ENCODE measurements around the gene KAZN.

KAZN gene

DNA sequence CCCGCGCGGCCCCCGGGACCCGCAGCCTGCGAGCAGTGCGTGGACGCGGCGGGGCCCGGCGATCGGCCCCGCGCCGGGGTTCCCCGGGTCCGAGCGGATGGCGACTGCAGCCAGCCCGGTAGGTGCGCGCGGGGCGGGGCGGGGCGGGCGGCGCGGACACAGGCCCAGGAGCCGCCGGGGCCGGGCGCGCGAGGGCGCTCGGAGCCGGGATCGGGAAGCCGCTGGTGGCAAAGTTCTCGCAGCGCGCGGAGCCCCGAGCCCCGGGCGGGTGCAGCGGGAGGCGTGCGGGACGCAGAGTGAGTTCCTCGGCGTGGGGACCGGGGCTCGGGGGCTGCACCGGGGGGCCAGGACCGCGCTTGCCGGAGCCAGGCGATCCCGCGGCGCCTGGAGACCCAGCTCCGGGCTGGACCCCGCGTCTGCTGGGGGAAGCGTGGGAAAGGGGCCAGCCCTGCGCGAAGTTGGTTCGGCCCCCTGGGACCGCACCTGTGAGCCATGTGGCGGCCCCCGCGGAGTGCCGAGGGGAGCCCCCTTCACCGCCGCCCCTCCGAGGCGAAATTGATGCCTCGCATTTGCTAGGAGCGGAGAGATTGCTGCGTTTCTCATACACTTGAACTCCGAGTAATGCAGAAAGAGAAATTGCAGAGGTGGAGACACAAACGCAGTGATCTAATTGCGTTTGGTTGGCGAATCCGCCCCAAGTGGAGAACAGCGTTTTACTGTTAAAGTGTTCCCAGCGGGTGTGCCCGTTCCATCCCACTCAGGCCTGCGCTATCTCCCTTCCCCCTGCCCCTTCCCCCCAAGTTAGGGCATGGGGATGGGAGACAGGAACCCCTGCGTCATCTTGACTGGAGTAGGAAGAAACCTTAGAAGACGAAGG, 326.2 kb downstream of the KAZN start (continued):
- TF ChIP-seq, protein P1, sequence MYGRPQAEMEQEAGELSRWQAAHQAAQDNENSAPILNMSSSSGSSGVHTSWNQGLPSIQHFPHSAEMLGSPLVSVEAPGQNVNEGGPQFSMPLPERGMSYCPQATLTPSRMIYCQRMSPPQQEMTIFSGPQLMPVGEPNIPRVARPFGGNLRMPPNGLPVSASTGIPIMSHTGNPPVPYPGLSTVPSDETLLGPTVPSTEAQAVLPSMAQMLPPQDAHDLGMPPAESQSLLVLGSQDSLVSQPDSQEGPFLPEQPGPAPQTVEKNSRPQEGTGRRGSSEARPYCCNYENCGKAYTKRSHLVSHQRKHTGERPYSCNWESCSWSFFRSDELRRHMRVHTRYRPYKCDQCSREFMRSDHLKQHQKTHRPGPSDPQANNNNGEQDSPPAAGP (tag by site-specific recombination; IDR thresholded peaks at IDR 0.05) = 0 out of 2 replicates have a peak, but pooled peaks have one; percentile 15
- TF ChIP-seq, protein P2, sequence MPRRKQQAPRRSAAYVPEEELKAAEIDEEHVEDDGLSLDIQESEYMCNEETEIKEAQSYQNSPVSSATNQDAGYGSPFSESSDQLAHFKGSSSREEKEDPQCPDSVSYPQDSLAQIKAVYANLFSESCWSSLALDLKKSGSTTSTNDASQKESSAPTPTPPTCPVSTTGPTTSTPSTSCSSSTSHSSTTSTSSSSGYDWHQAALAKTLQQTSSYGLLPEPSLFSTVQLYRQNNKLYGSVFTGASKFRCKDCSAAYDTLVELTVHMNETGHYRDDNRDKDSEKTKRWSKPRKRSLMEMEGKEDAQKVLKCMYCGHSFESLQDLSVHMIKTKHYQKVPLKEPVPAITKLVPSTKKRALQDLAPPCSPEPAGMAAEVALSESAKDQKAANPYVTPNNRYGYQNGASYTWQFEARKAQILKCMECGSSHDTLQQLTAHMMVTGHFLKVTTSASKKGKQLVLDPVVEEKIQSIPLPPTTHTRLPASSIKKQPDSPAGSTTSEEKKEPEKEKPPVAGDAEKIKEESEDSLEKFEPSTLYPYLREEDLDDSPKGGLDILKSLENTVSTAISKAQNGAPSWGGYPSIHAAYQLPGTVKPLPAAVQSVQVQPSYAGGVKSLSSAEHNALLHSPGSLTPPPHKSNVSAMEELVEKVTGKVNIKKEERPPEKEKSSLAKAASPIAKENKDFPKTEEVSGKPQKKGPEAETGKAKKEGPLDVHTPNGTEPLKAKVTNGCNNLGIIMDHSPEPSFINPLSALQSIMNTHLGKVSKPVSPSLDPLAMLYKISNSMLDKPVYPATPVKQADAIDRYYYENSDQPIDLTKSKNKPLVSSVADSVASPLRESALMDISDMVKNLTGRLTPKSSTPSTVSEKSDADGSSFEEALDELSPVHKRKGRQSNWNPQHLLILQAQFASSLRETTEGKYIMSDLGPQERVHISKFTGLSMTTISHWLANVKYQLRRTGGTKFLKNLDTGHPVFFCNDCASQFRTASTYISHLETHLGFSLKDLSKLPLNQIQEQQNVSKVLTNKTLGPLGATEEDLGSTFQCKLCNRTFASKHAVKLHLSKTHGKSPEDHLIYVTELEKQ (tag by site-specific recombination; IDR thresholded peaks at IDR 0.05; ENCODE audit: borderline replicate concordance) = no peak
- TF ChIP-seq, protein P3, sequence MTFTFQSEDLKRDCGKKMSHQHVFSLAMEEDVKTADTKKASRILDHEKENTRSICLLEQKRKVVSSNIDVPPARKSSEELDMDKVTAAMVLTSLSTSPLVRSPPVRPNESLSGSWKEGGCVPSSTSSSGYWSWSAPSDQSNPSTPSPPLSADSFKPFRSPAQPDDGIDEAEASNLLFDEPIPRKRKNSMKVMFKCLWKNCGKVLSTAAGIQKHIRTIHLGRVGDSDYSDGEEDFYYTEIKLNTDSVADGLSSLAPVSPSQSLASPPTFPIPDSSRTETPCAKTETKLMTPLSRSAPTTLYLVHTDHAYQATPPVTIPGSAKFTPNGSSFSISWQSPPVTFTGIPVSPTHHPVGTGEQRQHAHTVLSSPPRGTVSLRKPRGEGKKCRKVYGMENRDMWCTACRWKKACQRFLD (tag by site-specific recombination; IDR thresholded peaks at IDR 0.05) = no peak
- TF ChIP-seq PRDM1 (tag by site-specific recombination; IDR thresholded peaks at IDR 0.05) = peak; percentile 65
- no peak for TF ChIP-seq ZNF394 (tag by site-specific recombination; IDR thresholded peaks at IDR 0.05; ENCODE audit: borderline replicate concordance)
- no peak for TF ChIP-seq SCRT2 (tag by site-specific recombination; IDR thresholded peaks at IDR 0.05)

DNA sequence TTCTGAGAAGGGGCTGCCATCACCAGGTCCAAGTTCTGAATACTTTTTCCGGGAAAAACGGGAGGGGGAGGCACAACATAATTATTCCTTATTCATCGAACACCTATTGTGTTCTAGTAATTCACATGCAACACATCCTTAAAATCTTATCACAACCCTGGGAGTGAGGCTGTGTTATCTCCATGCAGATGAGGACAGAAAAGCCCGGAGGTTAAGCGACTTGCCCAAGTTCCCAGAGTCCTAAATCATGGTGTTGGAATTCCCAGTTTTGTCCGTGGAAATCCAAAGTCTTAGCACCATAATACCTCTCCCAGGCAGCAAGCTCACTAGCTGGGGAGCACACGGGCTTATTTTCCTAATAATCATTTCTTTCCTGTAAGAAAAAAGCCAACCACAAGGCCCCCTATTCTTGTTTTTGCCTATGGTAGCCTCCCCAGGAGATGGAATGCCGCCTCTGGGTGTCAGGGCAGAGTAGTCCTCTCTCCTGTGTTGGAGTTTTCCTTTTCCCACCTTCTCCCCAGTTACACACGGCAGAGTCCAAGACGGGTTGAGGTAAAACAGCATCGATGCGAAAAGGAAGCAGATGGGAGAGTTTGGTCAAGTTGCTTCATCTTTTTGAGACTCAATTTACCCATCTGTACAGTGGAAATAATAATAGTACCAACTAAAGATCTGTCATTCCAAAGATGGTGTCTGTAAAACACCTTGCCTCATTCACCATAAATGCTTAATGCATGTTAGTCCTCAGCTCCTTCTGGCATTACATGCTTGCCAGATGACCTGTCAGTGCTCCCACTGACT, 327.1 kb downstream of the KAZN start:
- Histone ChIP-seq H3K4me3 (ENCODE audit: low read depth, low read length) (no peak overlapping the region; the same call in 1 of the 2 replicates), H3K36me3 (ENCODE audit: control insufficient read depth in 2 of 2, insufficient read depth in 1 of 2, low read length in 2 of 2) (no peaks in the 10 kb centered on the region), H3K4me1 (ENCODE audit: control insufficient read depth, insufficient read depth, low read length) (no peaks in the 10 kb centered on the region), H3K27ac (ENCODE audit: extremely low read depth, low read depth, low read length) (no peak overlapping the region), H3K9me3 (ENCODE audit: control insufficient read depth, insufficient read depth, low read depth, low read length) (no peaks in the 10 kb centered on the region)
- ChIA-PET CTCF (interaction anchor here (0.7 kb wide), 1 partner anchor 127 kb away, joined by 3 read pairs; no protein-coding TSS in a partner anchor), POLR2A (no interaction called here)
- TF ChIP-seq SP7 (tag by site-specific recombination; IDR thresholded peaks at IDR 0.05) = 0 out of 2 replicates have a peak, but pooled peaks have one; percentile 16
- TF ChIP-seq ZNF626 (tag by site-specific recombination; IDR thresholded peaks at IDR 0.05) = no peak
- no peak for TF ChIP-seq ZNF571 (tag by site-specific recombination; IDR thresholded peaks at IDR 0.05)
- no peak for TF ChIP-seq KLF9 (tag by site-specific recombination; IDR thresholded peaks at IDR 0.05; ENCODE audit: low read depth)

DNA sequence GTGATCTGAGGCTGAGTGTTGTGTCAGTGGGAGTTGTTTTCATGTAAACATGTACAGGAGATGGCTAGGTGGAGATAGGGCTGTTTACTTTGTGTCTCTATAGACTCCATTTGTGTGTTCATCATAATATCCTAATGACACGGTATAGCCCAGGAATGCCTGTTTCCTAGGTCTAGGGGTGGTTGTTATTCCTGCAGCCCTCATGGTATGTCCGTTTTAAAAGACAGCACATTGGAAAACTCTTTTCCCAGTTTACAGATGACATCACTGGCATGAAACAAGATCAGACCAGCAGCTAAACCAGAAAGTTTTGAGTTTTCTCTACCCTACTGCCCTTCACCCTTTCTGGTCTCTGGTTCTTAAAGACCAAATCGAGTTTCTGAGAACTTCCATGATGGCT, 327.7 kb downstream of the KAZN start:
- Histone ChIP-seq H3K4me3 (ENCODE audit: low read depth, low read length) (no peak overlapping the region), H3K27ac (ENCODE audit: extremely low read depth, low read depth, low read length) (no peak overlapping the region), H3K9me3 (ENCODE audit: control insufficient read depth, insufficient read depth, low read depth, low read length) (no peaks in the 10 kb centered on the region), H3K4me1 (ENCODE audit: control insufficient read depth, insufficient read depth, low read length) (no peaks in the 10 kb centered on the region), H3K36me3 (ENCODE audit: control insufficient read depth in 2 of 2, insufficient read depth in 1 of 2, low read length in 2 of 2) (no peaks in the 10 kb centered on the region)
- ChIA-PET CTCF (interaction anchor here (0.7 kb wide), 1 partner anchor 126 kb away, joined by 3 read pairs; no protein-coding TSS in a partner anchor), POLR2A (no interaction called here)
- TF ChIP-seq, protein P4, sequence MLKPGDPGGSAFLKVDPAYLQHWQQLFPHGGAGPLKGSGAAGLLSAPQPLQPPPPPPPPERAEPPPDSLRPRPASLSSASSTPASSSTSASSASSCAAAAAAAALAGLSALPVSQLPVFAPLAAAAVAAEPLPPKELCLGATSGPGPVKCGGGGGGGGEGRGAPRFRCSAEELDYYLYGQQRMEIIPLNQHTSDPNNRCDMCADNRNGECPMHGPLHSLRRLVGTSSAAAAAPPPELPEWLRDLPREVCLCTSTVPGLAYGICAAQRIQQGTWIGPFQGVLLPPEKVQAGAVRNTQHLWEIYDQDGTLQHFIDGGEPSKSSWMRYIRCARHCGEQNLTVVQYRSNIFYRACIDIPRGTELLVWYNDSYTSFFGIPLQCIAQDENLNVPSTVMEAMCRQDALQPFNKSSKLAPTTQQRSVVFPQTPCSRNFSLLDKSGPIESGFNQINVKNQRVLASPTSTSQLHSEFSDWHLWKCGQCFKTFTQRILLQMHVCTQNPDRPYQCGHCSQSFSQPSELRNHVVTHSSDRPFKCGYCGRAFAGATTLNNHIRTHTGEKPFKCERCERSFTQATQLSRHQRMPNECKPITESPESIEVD (tag by site-specific recombination; IDR thresholded peaks at IDR 0.05) = peak; percentile 40
- TF ChIP-seq SP7 (tag by site-specific recombination; IDR thresholded peaks at IDR 0.05) (peak; percentile 25; the same call in 1 of the 2 replicates), ZNF341 (tag by site-specific recombination; IDR thresholded peaks at IDR 0.05; ENCODE audit: low read depth) (no peak), ZNF114 (tag by site-specific recombination; IDR thresholded peaks at IDR 0.05) (no peak)
- TF ChIP-seq, protein P5, sequence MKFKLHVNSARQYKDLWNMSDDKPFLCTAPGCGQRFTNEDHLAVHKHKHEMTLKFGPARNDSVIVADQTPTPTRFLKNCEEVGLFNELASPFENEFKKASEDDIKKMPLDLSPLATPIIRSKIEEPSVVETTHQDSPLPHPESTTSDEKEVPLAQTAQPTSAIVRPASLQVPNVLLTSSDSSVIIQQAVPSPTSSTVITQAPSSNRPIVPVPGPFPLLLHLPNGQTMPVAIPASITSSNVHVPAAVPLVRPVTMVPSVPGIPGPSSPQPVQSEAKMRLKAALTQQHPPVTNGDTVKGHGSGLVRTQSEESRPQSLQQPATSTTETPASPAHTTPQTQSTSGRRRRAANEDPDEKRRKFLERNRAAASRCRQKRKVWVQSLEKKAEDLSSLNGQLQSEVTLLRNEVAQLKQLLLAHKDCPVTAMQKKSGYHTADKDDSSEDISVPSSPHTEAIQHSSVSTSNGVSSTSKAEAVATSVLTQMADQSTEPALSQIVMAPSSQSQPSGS (tag by site-specific recombination; IDR thresholded peaks at IDR 0.05; ENCODE audit: low read depth) = 0 out of 2 replicates have a peak, but pooled peaks have one; percentile 32
- TF ChIP-seq, protein P6, sequence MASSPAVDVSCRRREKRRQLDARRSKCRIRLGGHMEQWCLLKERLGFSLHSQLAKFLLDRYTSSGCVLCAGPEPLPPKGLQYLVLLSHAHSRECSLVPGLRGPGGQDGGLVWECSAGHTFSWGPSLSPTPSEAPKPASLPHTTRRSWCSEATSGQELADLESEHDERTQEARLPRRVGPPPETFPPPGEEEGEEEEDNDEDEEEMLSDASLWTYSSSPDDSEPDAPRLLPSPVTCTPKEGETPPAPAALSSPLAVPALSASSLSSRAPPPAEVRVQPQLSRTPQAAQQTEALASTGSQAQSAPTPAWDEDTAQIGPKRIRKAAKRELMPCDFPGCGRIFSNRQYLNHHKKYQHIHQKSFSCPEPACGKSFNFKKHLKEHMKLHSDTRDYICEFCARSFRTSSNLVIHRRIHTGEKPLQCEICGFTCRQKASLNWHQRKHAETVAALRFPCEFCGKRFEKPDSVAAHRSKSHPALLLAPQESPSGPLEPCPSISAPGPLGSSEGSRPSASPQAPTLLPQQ (tag by site-specific recombination; IDR thresholded peaks at IDR 0.05) = 0 out of 2 replicates have a peak, but pooled peaks have one; percentile 35

Data from HEK293 (cell line).